ENCODE data around the gene SMC4. TPM values are rescaled to one million over a fixed set of nuclear protein-coding genes. Genes with fewer than 3 reads are reported as not detected.
"Not testable (repeated sequence)": the region's sequence is repeated elsewhere in the genome, so short reads cannot be mapped to it uniquely, and the experiment has no call there.

The SMC4 gene
- 46.8 and 124 TPM in 2 replicates for total RNA-seq (ENCODE audit: low replicate concordance)
- long read RNA-seq, partial matches to known transcripts, result 103 of 117 reads
- long read RNA-seq, other reads (novel, unspliced or antisense), result 14 of 117 reads

DNA sequence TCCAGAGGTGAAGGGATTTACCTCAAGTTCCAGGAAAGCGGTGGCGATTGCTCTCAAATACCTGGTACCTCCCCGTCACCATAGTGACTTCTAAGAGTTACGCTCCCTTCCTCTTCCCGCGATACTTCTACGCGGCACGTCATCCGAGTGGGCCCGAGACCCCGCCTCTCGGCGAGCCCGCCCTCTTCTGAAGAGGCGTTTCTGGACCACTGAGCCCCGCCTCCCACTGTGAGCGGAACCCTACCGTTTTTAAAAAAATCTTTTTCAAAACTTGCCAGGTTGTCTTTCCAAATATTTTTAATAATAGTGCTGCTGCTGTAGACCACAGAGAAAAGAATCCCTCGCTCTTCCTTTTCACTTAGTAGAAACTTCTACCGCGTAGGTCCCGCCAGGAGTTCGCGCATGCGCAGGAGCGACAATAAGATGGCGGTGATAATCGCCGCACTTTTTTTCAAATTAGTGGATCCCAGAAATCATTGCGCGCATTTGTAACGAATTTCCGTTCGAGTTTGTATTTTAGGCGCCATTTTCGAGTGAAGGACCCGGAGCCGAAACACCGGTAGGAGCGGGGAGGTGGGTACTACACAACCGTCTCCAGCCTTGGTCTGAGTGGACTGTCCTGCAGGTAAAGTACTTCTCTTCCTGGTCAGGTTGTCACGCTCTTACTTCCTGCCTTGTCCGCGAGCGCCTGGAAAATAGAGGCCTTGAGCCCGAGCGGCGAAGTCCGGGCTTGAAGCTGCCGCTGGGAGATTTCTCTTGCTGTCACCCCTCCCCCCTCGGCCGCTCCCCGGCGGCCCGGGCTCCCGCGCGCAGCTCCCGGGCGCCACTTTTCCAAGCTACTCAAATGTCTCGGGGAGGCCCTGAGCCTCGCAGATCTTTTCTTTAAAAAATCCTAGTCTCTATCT is at the start of gene SMC4, which contains the start of gene IFT80:
Gene SMC4 (plus strand): TSS at position 526 of the 905 bp plus-strand sequence. CDS start 1,177 bp downstream, outside the sequence.
Gene IFT80 (minus strand): TSS at position 101 of the 905 bp plus-strand sequence. CDS start 14,625 bp downstream, outside the sequence.
- peaks cover 7% of the 10 kb centered on the region for H3K27me3 Mint-ChIP-seq
- no peaks in the 10 kb centered on the region for H3K9me3 Mint-ChIP-seq
- H3K36me3 Mint-ChIP-seq, result no peaks in the 10 kb centered on the region
- peak within 1 kb of the TSS; percentile 99 for H3K4me3 Mint-ChIP-seq
- peak within 1 kb of the TSS; percentile 99 for H3K27ac Mint-ChIP-seq
- peaks cover 26% of the 10 kb centered on the region for H3K4me1 Mint-ChIP-seq (ENCODE audit: unreplicated experiment)
- TF ChIP-seq, protein P1, sequence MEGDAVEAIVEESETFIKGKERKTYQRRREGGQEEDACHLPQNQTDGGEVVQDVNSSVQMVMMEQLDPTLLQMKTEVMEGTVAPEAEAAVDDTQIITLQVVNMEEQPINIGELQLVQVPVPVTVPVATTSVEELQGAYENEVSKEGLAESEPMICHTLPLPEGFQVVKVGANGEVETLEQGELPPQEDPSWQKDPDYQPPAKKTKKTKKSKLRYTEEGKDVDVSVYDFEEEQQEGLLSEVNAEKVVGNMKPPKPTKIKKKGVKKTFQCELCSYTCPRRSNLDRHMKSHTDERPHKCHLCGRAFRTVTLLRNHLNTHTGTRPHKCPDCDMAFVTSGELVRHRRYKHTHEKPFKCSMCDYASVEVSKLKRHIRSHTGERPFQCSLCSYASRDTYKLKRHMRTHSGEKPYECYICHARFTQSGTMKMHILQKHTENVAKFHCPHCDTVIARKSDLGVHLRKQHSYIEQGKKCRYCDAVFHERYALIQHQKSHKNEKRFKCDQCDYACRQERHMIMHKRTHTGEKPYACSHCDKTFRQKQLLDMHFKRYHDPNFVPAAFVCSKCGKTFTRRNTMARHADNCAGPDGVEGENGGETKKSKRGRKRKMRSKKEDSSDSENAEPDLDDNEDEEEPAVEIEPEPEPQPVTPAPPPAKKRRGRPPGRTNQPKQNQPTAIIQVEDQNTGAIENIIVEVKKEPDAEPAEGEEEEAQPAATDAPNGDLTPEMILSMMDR (conservative IDR thresholded peaks at IDR 0.05), result no peak
- peak; percentile 94 for DNase-seq (ENCODE audit: extremely low spot score, unreplicated experiment)

DNA sequence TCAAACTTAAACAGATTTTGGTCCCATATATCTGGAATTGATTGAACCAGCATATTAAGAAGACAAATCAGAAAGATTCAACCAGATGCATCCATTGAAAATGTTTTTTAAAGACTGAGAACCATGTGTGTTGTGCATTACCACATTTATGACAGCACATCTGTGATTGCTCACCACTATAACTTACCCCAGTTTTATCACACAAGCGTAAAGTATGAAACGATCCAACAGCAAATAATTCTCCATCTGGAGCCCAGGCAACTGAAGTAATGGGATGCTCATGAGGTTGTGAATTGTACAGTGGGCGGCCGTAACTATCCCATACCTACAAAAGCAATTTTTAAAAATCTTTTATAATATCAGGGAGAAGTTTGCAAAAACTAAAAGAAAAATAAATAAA is 43.6 kb upstream of the SMC4 start:
- TF ChIP-seq, protein P1 (conservative IDR thresholded peaks at IDR 0.05), result no peak
- Mint-ChIP-seq H3K4me3 (no peak overlapping the region), H3K27me3 (no peaks in the 10 kb centered on the region), H3K27ac (no peak overlapping the region), H3K9me3 (no peaks in the 10 kb centered on the region), H3K4me1 (ENCODE audit: unreplicated experiment) (no peaks in the 10 kb centered on the region), H3K36me3 (peaks cover 24% of the 10 kb centered on the region)
- no peak for DNase-seq (ENCODE audit: extremely low spot score, unreplicated experiment)

DNA sequence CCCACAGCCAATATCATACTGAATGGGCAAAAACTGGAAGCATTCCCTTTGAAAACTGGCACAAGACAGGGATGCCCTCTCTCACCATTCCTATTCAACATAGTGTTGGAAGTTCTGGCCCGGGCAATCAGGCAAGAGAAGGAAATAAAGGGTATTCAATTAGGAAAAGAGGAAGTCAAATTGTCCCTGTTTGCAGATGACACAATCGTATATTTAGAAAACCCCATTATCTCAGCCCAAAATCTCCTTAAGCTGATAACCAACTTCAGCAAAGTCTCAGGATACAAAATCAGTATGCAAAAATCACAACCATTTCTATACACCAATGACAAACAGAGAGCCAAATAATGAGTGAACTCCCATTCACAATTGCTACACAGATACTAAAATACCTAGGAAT is 36.6 kb upstream of the SMC4 start:
- H3K36me3 Mint-ChIP-seq, result peaks cover 50% of the 10 kb centered on the region
- not testable (repeated sequence) for DNase-seq (ENCODE audit: extremely low spot score, unreplicated experiment); H3K27me3 Mint-ChIP-seq; H3K9me3 Mint-ChIP-seq; H3K27ac Mint-ChIP-seq; H3K4me3 Mint-ChIP-seq; H3K4me1 Mint-ChIP-seq (ENCODE audit: unreplicated experiment)

DNA sequence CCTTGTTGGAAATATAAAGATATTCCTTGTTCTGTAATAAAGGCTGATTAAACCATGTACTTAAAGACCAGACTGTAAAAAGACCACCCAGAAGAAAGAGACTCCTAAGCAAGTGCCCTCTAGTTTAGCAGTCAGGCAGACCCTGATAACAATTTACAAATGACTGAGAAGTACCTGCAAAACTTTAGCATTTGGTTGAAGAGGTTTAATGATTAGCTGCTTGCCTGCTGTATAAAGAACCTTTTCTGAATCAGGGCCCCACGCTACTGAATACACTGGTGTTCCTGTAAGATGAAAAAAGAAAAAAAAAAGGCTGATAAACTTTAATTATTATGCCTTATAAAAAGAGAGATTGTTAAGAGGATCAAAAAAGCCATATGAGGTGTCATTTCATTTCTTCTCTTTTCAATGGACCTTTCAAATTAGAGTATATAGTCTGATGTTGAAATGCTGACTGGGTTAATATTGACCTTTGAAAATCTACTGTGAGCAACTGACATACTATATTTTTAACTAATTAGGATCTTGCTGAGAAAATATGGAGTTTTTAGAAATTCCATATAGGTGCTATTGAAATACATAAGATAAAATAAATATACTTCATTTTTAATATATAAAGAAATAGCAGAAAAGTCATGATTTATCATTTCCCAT is 33.5 kb upstream of the SMC4 start:
- TF ChIP-seq, protein P1 (conservative IDR thresholded peaks at IDR 0.05), result no peak
- Mint-ChIP-seq H3K36me3 (peaks cover 34% of the 10 kb centered on the region), H3K4me1 (ENCODE audit: unreplicated experiment) (no peaks in the 10 kb centered on the region), H3K27me3 (no peaks in the 10 kb centered on the region), H3K27ac (no peak overlapping the region), H3K4me3 (no peak overlapping the region), H3K9me3 (no peaks in the 10 kb centered on the region)
- no peak for DNase-seq (ENCODE audit: extremely low spot score, unreplicated experiment)

DNA sequence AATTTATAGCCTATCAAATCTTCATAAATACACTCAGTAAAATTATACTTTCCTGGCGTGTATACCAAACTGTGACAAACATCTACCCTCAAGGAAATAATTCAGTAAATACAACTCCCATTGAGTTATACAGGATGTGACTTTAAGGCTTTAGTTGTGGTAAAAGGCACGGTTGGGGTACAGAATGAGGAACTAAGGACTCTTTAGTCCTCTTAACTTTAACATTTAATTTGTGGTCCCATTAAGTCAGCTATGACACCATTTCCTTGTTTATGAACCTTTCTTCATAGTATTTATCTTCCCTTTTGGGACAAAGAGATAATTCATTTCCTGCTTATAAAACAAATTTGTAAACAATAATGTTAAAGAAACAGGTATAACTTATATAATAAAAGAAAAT is 30.6 kb upstream of the SMC4 start:
- Mint-ChIP-seq H3K4me3 (no peak overlapping the region), H3K4me1 (ENCODE audit: unreplicated experiment) (no peaks in the 10 kb centered on the region), H3K9me3 (no peaks in the 10 kb centered on the region), H3K27me3 (no peaks in the 10 kb centered on the region), H3K27ac (no peak overlapping the region), H3K36me3 (peaks cover 22% of the 10 kb centered on the region)
- TF ChIP-seq, protein P1 (conservative IDR thresholded peaks at IDR 0.05), result no peak
- DNase-seq (ENCODE audit: extremely low spot score, unreplicated experiment), result no peak
